Prostate gland (tissue), 1 donor: ENCODE data around the gene PUM2.

ENCODE experiments used
- POLR2A ChIP-seq: fragments of 450-650 bp; IDR thresholded peaks from one replicate; pipeline ENCODE4 v1.6.1; 2016; ENCODE audit warnings: antibody characterized with exemption, mild to moderate bottlenecking
- POLR2AphosphoS5 ChIP-seq: sonication (generic); formaldehyde crosslinking; IDR thresholded peaks from one replicate; pipeline ENCODE4 v1.6.1; 2017; ENCODE audit warnings: antibody characterized with exemption

GRCh38 chr2:20292984-20293383 lies 57.7 kb downstream of the PUM2 start:
- no peak for TF ChIP-seq POLR2AphosphoS5
- no peak for TF ChIP-seq POLR2A
